Liver (tissue), 9 donors: ENCODE data around the gene SIX4. TPM values are rescaled to one million over a fixed set of nuclear protein-coding genes. Genes with fewer than 3 reads are reported as not detected.
A peak's percentile ranks its signal among the peaks of the same experiment; 100 is the strongest.
"Not testable (repeated sequence)": the region's sequence is repeated elsewhere in the genome, so short reads cannot be mapped to it uniquely, and the experiment has no call there.

ENCODE experiments used
- DNase-seq: peaks from one replicate; pipeline ENCODE4 v3.0.0-alpha.2; 2017; ENCODE audit warnings: low spot score
- H3K27ac ChIP-seq, 2 donors: one replicate each; pipeline ENCODE4 v1.7.0; 2013; ENCODE audit warnings: inconsistent platforms in 2 of 2, low read length in 2 of 2, control low read depth in 1 of 2, low read depth in 1 of 2, mild to moderate bottlenecking in 1 of 2
- H3K27me3 ChIP-seq, 4 donors: one replicate each; pipeline versions ENCODE4 v1.6.1 to v1.7.0; 2013; ENCODE audit warnings: low read length in 3 of 4, inconsistent platforms in 1 of 4, mild to moderate bottlenecking in 1 of 4, moderate library complexity in 1 of 4; ENCODE audit not compliant: control insufficient read depth in 4 of 4, insufficient read depth in 4 of 4
- H3K36me3 ChIP-seq, 4 donors: one replicate each; pipeline versions ENCODE4 v1.6.1 to v1.7.0; 2013; ENCODE audit warnings: low read length in 3 of 4, mild to moderate bottlenecking in 3 of 4, low read depth in 1 of 4, moderate library complexity in 1 of 4; ENCODE audit not compliant: control insufficient read depth in 4 of 4, insufficient read depth in 3 of 4
- H3K4me1 ChIP-seq, 4 donors: one replicate each; pipeline versions ENCODE4 v1.6.1 to v1.7.0; 2013; ENCODE audit warnings: low read length in 3 of 4, mild to moderate bottlenecking in 3 of 4, moderate library complexity in 1 of 4; ENCODE audit not compliant: control insufficient read depth in 4 of 4, insufficient read depth in 4 of 4
- H3K4me3 ChIP-seq, 3 donors: one replicate each; pipeline versions ENCODE4 v1.6.1 to v1.7.0; 2013; ENCODE audit warnings: low read length in 3 of 3, control low read depth in 1 of 3, low read depth in 1 of 3, mild to moderate bottlenecking in 1 of 3
- H3K9ac ChIP-seq, 2 donors: one replicate each; pipeline ENCODE4 v1.7.0; 2013; ENCODE audit warnings: low read length in 2 of 2, mild to moderate bottlenecking in 2 of 2, moderate library complexity in 2 of 2, control low read depth in 1 of 2, low read depth in 1 of 2
- H3K9me3 ChIP-seq, 4 donors: one replicate each; pipeline versions ENCODE4 v1.6.1 to v1.7.0; 2013; ENCODE audit warnings: low read length in 3 of 4; ENCODE audit not compliant: control insufficient read depth in 4 of 4
- EGR1 ChIP-seq, 2 donors: IDR thresholded peaks; 2 replicates each; pipeline ENCODE4 v1.6.1; 2016 to 2018; ENCODE audit warnings: antibody characterized with exemption in 2 of 2, low read depth in 2 of 2
- FOXA1 ChIP-seq: IDR thresholded peaks from 2 replicates; pipeline ENCODE4 v1.6.1; 2016; ENCODE audit warnings: antibody characterized with exemption
- FOXA2 ChIP-seq: IDR thresholded peaks from 2 replicates; pipeline ENCODE4 v1.6.1; 2016; ENCODE audit warnings: antibody characterized with exemption
- GABPA ChIP-seq, 2 donors: IDR thresholded peaks in 1 of 2; conservative IDR thresholded peaks in 1 of 2; 2 replicates each; pipeline ENCODE4 v1.6.1; 2016; ENCODE audit warnings: antibody characterized with exemption in 2 of 2, mild to moderate bottlenecking in 1 of 2, moderate library complexity in 1 of 2
- HNF4G ChIP-seq: IDR thresholded peaks from 2 replicates; pipeline ENCODE4 v1.6.1; 2016; ENCODE audit warnings: antibody characterized with exemption
- JUND ChIP-seq, 2 donors: IDR thresholded peaks; 2 replicates each; pipeline ENCODE4 v1.6.1; 2016; ENCODE audit warnings: antibody characterized with exemption in 2 of 2
- TAF1 ChIP-seq: conservative IDR thresholded peaks from 2 replicates; pipeline ENCODE4 v1.6.1; 2016; ENCODE audit warnings: antibody characterized with exemption, mild to moderate bottlenecking
- WGBS: extraction: QIAGEN DNeasy Blood & Tissue Kit; methylation state at CpG from one replicate; pipeline ENCODE4 v1.1.7; 2013; 5-methylcytosine and 5-hydroxymethylcytosine counted together
- polyA plus RNA-seq, 2 donors: library from polyadenylated mRNA; stranded (reverse) in 1 of 2; unstranded in 1 of 2; fragments of 200-250 nt in 1 of 2; fragments of >200 nt in 1 of 2; fragmentation: Nextera tagmentation in 1 of 2; extraction: Ambion mirVana in 1 of 2; gene quantifications; one replicate each; pipeline versions ENCODE4 v1.2.1 to v1.2.3, GENCODE V29; 2013 to 2015
- total RNA-seq, 2 donors: library from RNA; depleted of rRNA; stranded (reverse); fragments of >200 nt; gene quantifications; one replicate each; pipeline ENCODE4 v1.2.3, GENCODE V29; 2014
- TF ChIP-seq, protein P1 (sequence below): IDR thresholded peaks from 2 replicates; pipeline ENCODE4 v1.6.1; 2016; ENCODE audit warnings: antibody characterized with exemption
- TF ChIP-seq, protein P2 (sequence below): IDR thresholded peaks from 2 replicates; pipeline ENCODE4 v1.6.1; 2016; ENCODE audit warnings: antibody characterized with exemption
- donor health status: healthy.
- donor health status: healthy.
- donor health status: healthy.
- donor health status: healthy.
- donor health status: healthy.

SIX4 gene
- total and polyA plus RNA-seq, 4 donors: 0.08 to 0.93 (median 0.13) TPM

DNA sequence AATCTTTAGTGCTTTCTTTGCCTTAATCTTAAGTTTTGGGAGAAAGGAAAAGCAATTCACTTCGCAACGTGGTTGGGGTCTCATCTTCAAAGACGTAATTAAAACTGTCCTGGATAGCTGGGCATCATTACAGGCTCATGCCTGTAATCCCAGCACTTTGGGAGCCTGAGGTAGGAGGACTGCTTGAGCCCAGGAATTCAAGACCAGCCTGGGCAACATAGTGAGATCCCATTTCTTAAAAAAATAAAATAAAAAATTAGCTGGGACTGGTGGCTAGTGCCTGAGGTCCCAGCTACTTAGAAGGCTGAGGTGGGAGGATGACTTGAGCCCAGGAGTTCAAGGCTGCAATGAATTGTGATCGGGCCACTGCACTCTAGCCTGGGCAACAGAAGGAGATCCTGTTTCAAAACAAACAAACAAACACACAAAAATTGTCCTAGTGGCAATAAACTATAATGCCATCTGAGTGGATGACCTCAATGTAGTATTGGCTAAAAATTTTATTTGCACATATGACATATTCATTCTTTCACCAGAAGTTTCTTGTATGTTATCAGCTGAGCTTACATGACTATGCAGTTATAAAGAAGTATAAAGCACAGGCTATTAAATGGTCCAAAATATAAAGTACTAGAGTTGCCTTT lies 8.8 kb upstream of the SIX4 start:
- Histone ChIP-seq H3K36me3 (no peaks in the 10 kb centered on the region), H3K27me3 (no peaks in the 10 kb centered on the region), H3K9me3 (no peaks in the 10 kb centered on the region), H3K4me3 (no peak overlapping the region), H3K27ac (no peak overlapping the region), H3K4me1 (peaks cover 4 to 15% (median 11%) of the 10 kb centered on the region in 4 donors), H3K9ac (no peak overlapping the region)
- DNase-seq: no peak
- 70% methylated on average over 4 of the region's 4 CpGs for WGBS
- TF ChIP-seq EGR1 (IDR thresholded peaks at IDR 0.05; ENCODE audit: low read depth in 2 of 2): no peak
- TF ChIP-seq GABPA (IDR thresholded peaks at IDR 0.05 in 1 of 2, conservative IDR thresholded peaks at IDR 0.05 in 1 of 2): no peak
- no peak for TF ChIP-seq TAF1
- TF ChIP-seq HNF4G: no peak
- TF ChIP-seq JUND (IDR thresholded peaks at IDR 0.05): no peak
- TF ChIP-seq, protein P1, sequence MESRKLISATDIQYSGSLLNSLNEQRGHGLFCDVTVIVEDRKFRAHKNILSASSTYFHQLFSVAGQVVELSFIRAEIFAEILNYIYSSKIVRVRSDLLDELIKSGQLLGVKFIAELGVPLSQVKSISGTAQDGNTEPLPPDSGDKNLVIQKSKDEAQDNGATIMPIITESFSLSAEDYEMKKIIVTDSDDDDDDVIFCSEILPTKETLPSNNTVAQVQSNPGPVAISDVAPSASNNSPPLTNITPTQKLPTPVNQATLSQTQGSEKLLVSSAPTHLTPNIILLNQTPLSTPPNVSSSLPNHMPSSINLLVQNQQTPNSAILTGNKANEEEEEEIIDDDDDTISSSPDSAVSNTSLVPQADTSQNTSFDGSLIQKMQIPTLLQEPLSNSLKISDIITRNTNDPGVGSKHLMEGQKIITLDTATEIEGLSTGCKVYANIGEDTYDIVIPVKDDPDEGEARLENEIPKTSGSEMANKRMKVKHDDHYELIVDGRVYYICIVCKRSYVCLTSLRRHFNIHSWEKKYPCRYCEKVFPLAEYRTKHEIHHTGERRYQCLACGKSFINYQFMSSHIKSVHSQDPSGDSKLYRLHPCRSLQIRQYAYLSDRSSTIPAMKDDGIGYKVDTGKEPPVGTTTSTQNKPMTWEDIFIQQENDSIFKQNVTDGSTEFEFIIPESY: no peak
- TF ChIP-seq FOXA1: no peak
- TF ChIP-seq, protein P2, sequence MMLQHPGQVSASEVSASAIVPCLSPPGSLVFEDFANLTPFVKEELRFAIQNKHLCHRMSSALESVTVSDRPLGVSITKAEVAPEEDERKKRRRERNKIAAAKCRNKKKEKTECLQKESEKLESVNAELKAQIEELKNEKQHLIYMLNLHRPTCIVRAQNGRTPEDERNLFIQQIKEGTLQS: no peak
- no peak for TF ChIP-seq FOXA2

DNA sequence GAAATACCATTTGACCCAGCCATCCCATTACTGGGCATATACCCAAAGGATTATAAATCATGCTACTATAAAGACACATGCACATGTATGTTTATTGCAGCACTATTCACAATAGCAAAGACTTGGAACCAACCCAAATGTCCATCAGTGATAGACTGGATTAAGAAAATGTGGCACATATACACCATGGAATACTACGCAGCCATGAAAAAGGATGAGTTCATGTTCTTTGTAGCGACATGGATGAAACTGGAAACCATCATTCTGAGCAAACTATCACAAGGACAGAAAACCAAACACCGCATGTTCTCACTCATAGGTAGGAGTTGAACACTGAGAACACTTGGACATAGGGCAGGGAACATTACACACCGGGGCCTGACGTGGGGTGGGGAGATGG lies 7.1 kb upstream of the SIX4 start:
- WGBS: 91% methylated on average over 5 of the region's 5 CpGs
- not testable (repeated sequence) for DNase-seq, H3K9me3 ChIP-seq, H3K9ac ChIP-seq, H3K27ac ChIP-seq, H3K4me3 ChIP-seq, H3K27me3 ChIP-seq, H3K36me3 ChIP-seq
- H3K4me1 ChIP-seq: peaks cover 4 to 11% (median 8%) of the 10 kb centered on the region in 4 donors

DNA sequence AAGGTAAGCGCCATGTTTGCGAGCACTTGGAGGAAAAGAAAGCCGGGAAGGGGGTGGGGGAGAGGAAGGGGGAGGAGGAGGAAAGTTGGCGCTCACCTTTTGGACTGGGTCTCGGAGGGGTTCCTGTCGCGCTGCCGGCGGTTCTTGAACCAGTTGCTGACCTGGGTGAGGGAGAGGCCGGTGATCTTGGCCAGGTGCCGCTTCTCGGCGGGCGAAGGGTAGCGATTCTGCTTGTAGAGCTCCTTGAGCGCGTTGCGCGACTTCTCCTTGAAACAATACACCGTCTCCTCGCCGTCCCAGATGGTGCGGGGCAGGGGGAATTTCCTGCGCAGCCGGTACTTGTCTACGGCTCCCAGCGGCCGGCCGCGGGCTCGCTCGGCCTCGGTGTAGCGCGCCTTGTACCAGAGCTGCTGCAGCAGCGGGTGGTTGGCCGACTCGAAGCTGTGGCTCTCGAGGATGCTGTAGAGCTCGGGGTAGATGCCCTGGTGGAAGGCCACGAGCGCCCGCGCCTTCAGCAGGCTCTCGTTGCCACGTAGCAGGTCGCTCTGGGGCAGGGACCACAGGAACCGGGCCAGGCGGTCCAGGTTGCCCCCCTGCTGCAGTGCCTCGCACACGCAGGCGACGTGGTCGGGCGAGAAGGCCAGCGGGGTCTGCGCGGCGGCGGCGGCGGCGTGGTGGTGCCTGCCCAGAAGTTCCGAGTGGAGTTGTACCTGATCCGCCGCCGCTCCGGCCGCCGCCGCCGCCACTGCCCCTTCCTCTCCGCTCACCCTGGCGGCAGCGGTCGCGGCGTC lies 840 bp downstream of the SIX4 start:
- peak; percentile 37 for DNase-seq
- peaks cover 0 to 2% (median 0%) of the 10 kb centered on the region in 4 donors for H3K27me3 ChIP-seq

More for the DNA sequence above, 840 bp downstream of the SIX4 start:
- H3K4me1 ChIP-seq: peaks cover 12 to 28% (median 20%) of the 10 kb centered on the region in 4 donors
- under 1% methylated on average over 78 of the region's 78 CpGs for WGBS
- no peaks in the 10 kb centered on the region for H3K36me3 ChIP-seq
- peak overlapping the region; percentile 76 to 85 (median 79) for H3K4me3 ChIP-seq
- H3K27ac ChIP-seq: no peak overlapping the region
- no peaks in the 10 kb centered on the region for H3K9me3 ChIP-seq
- H3K9ac ChIP-seq: no peak overlapping the region
- TF ChIP-seq TAF1: no peak
- TF ChIP-seq HNF4G: no peak
- TF ChIP-seq, protein P2: no peak
